Fibroblast of villous mesenchyme (primary cell): ENCODE measurements around the gene FOXS1. TPM values are rescaled to one million over a fixed set of nuclear protein-coding genes. Genes with fewer than 3 reads are reported as not detected.
"Not testable (repeated sequence)": the region's sequence is repeated elsewhere in the genome, so short reads cannot be mapped to it uniquely, and the experiment has no call there.

Source experiments
- DNase-seq: peaks from one replicate; pipeline ENCODE4 v3.0.0-alpha.2; 2010; ENCODE audit warnings: low read depth
- H3K4me3 ChIP-seq: 2 replicates; pipeline ENCODE4 v1.5.1; 2011; ENCODE audit warnings: low read depth, mild to moderate bottlenecking, low read length
- CTCF ChIP-seq: IDR thresholded peaks from 2 replicates; pipeline ENCODE4 v1.5.1; 2012; ENCODE audit warnings: low read depth, mild to moderate bottlenecking, low read length; ENCODE audit not compliant: insufficient read depth
- total RNA-seq: library from RNA; depleted of rRNA; stranded (reverse); fragments of >200 nt; gene quantifications from 2 replicates; pipeline ENCODE4 v1.2.3, GENCODE V29; 2012

The FOXS1 gene
- total RNA-seq, 1 donor, result 1.7 TPM

GRCh38 chr20:31830406-31830981 lies 14.9 kb downstream of the FOXS1 start:
- TF ChIP-seq CTCF, result no peak
- H3K4me3 ChIP-seq, result no peak overlapping the region
- DNase-seq, result no peak

- no peak for DNase-seq
- H3K4me3 ChIP-seq, result no peak overlapping the region
- no peak for TF ChIP-seq CTCF
Measured at GRCh38 chr20:31829731-31830130, 15.7 kb downstream of the FOXS1 start.

- H3K4me3 ChIP-seq, DNase-seq: not testable (repeated sequence)
Measured at GRCh38 chr20:31828016-31828415, 17.4 kb downstream of the FOXS1 start.

- no peak overlapping the region for H3K4me3 ChIP-seq
- no peak for DNase-seq
Measured at GRCh38 chr20:31827059-31827458, 18.3 kb downstream of the FOXS1 start.

GRCh38 chr20:31826074-31826473 lies 19.3 kb downstream of the FOXS1 start:
- no peak overlapping the region for H3K4me3 ChIP-seq
- no peak for DNase-seq
- TF ChIP-seq CTCF, result no peak

More at GRCh38 chr20:31827059-31827458, 18.3 kb downstream of the FOXS1 start:
- TF ChIP-seq CTCF, result no peak

GRCh38 chr20:31824554-31825313 lies 20.7 kb downstream of the FOXS1 start:
- no peak overlapping the region for H3K4me3 ChIP-seq
- TF ChIP-seq CTCF, result no peak
- no peak for DNase-seq

GRCh38 chr20:31824125-31824485 lies 21.3 kb downstream of the FOXS1 start:
- no peak for DNase-seq
- no peak overlapping the region for H3K4me3 ChIP-seq
- TF ChIP-seq CTCF, result no peak
